Right cardiac atrium (tissue), 5 donors: ENCODE data around the gene TMEM106B. TPM values are rescaled to one million over a fixed set of nuclear protein-coding genes. Genes with fewer than 3 reads are reported as not detected.

Experiments
- polyA plus RNA-seq: library from polyadenylated mRNA; stranded (reverse); fragments of 200-250 nt; gene quantifications from one replicate; pipeline ENCODE4 v1.2.3, GENCODE V29; 2013
- total RNA-seq, 4 donors: library from RNA; stranded (reverse); fragmentation: NEBNext Ultra II Directional; extraction: Animal tissue kit (Norgen Biotek cat#: 25700); gene quantifications; one replicate each; pipeline ENCODE4 v1.2.1, GENCODE V29; 2021
- donor health status: healthy with polysubstance abuse.
- donor health status: DM: no; HTN: yes; CAD: no.
- donor health status: DM: no; HTN: no; CAD: no.
- donor health status: DM: no; HTN: yes; CAD: no; lungs with severe emphysema.
- donor health status: DM: yes; HTN: yes; CAD: no.

TMEM106B gene
- total and polyA plus RNA-seq, 5 donors = 20.8 to 65.7 (median 63.5) TPM

Other genes with a start within 250 kb of the TMEM106B start
- 10 to 100 TPM in 3 of 4 donors, 1 to 10 TPM in 1; 9.3 to 18.4 (median 11.7) TPM for gene VWDE, start 192.6 kb downstream of the TMEM106B start, total RNA-seq
- gene VWDE, start 192.6 kb downstream of the TMEM106B start, polyA plus RNA-seq = 6.1 TPM